Measurements from ENCODE around the gene STX12. TPM values are rescaled to one million over a fixed set of nuclear protein-coding genes. Genes with fewer than 3 reads are reported as not detected.

The STX12 gene
- total RNA-seq, 3 donors from 2014 or later: 58.1 to 64.9 (median 61.8) TPM

- ATAC-seq: peak; percentile 34
- Histone ChIP-seq H3K4me1 (ENCODE audit: low read depth) (peaks cover 20% of the 10 kb centered on the region), H3K9me3 (no peaks in the 10 kb centered on the region), H3K36me3 (ENCODE audit: low read depth) (no peaks in the 10 kb centered on the region), H3K4me3 (no peak overlapping the region)
- TF ChIP-seq CTCF (IDR thresholded peaks at IDR 0.05): no peak
- DNase-seq: peak in 1 of 3 donors; percentile 53
- intact Hi-C loops (cut with DNase I, micrococcal nuclease): no loop called here
Measured at GRCh38 chr1:27872802-27873551, 100.0 kb downstream of the STX12 start.

GRCh38 chr1:27873671-27874384, 100.8 kb downstream of the STX12 start:
- Histone ChIP-seq H3K4me1 (ENCODE audit: low read depth) (peaks cover 20% of the 10 kb centered on the region), H3K4me3 (no peak overlapping the region), H3K9me3 (no peaks in the 10 kb centered on the region), H3K36me3 (ENCODE audit: low read depth) (no peaks in the 10 kb centered on the region)
- intact Hi-C loops (cut with DNase I, micrococcal nuclease): no loop called here
- DNase-seq (peak in 1 of 3 donors; percentile 67), ATAC-seq (no peak)
- no peak for TF ChIP-seq CTCF (IDR thresholded peaks at IDR 0.05)

Other genes with a start within 250 kb of the STX12 start
- 10 to 100 TPM; 13.7 to 58.6 (median 18.7) TPM for gene AHDC1, start 169.1 kb upstream of the STX12 start, total RNA-seq
- 1 to 10 TPM; 2.3 to 5.7 (median 5.3) TPM for gene FGR, start 138.0 kb upstream of the STX12 start, total RNA-seq
- 10 to 100 TPM in 2 of 3 donors, 1 to 10 TPM in 1; 8.3 to 51.4 (median 45.4) TPM for gene IFI6, start 101.0 kb upstream of the STX12 start, total RNA-seq
- gene FAM76A, start 47.3 kb upstream of the STX12 start, total RNA-seq: 10 to 100 TPM; 10.6 to 17.5 (median 14.0) TPM
- gene PPP1R8, start 57.6 kb downstream of the STX12 start, total RNA-seq: 10 to 100 TPM; 29.1 to 33.7 (median 31.0) TPM
- gene THEMIS2, start 99.3 kb downstream of the STX12 start, total RNA-seq: 10 to 100 TPM in 2 of 3 donors, 1 to 10 TPM in 1; 3.8 to 17.7 (median 15.6) TPM
- 10 to 100 TPM; 14.2 to 20.6 (median 19.2) TPM for gene RPA2, start 141.4 kb downstream of the STX12 start, total RNA-seq
- gene SMPDL3B, start 161.8 kb downstream of the STX12 start, total RNA-seq: 10 to 100 TPM; 17.3 to 45.4 (median 30.9) TPM
- 1 to 10 TPM; 8.2 to 9.8 (median 9.1) TPM for gene XKR8, start 186.8 kb downstream of the STX12 start, total RNA-seq